ENCODE measurements around the gene PRXL2A. TPM values are rescaled to one million over a fixed set of nuclear protein-coding genes. Genes with fewer than 3 reads are reported as not detected.

PRXL2A gene
- total RNA-seq, 1 experiment from 2014 or later = 47.1 TPM

DNA sequence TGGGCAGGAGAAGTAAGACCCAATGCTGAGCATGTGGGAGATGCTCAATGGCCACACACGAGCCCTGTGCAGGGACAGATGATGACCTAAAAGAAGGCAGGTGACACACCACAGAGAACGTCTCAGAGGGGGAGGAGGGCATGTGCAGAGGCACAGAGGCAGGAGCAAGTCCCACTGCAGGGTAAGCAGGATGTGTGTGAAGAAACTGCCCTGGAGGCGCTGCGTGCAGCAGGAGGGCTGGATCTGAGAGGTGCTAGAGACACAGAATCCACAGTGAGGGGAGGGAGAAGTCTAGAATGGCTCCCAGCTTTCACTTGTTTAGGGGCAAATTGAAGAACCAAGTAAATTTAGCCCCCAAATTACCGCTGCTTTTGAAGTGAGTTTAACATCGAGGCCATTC lies 36.9 kb upstream of the PRXL2A start:
- H3K4me1 Mint-ChIP-seq = peaks cover 0 to 3% of the 10 kb centered on the region in 2 experiments; a peak in 1 of 4 replicates
- H2AK5ac ChIP-seq (ENCODE audit: insufficient read length, low read length) = peak overlapping the region; percentile 3
- no peak overlapping the region for H3K18ac ChIP-seq (ENCODE audit: insufficient read length, low read depth, low read length)
- no peak for TF ChIP-seq CTCF (conservative IDR thresholded peaks at IDR 0.05)
- no peak overlapping the region for H3K56ac ChIP-seq (ENCODE audit: insufficient read length, low read depth, low read length)
- H3K27ac ChIP-seq (ENCODE audit: insufficient read length, low read depth, low read length) = no peak overlapping the region
- H2BK20ac ChIP-seq (ENCODE audit: low read depth, low read length, poor library complexity, severe bottlenecking) = no peak overlapping the region
- no peak overlapping the region for H4K91ac ChIP-seq (ENCODE audit: insufficient read length, low read depth, low read length)
- H2AFZ ChIP-seq (ENCODE audit: low read length) = no peak overlapping the region
- no peak overlapping the region for H2BK5ac ChIP-seq (ENCODE audit: insufficient read length, low read length)
- no peak for DNase-seq
- H4K5ac ChIP-seq (ENCODE audit: insufficient read length, low read depth, low read length) = no peak overlapping the region
- no peak overlapping the region; a peak in 1 of 7 replicates for H3K27ac Mint-ChIP-seq
- peaks cover 4% of the 10 kb centered on the region; the same call in 1 of the 2 replicates for H3K27me3 Mint-ChIP-seq (ENCODE audit: low read depth)
- no peak overlapping the region for H3K4ac ChIP-seq (ENCODE audit: low read depth, low read length)
- no peak overlapping the region for H3K14ac ChIP-seq (ENCODE audit: insufficient read depth, low read length)
- no peak overlapping the region for H3T11ph ChIP-seq (ENCODE audit: low read length)
- no peaks in the 10 kb centered on the region; the same call in none of the 2 replicates for H3K79me2 ChIP-seq (ENCODE audit: insufficient read depth, low read length)
- H2BK15ac ChIP-seq (ENCODE audit: low read depth, low read length) = no peak overlapping the region
- H3K4me3 Mint-ChIP-seq = no peak overlapping the region
- H3K9ac ChIP-seq (ENCODE audit: extremely low read depth, insufficient read length, low read length) = no peak overlapping the region
- peaks cover 21 to 27% (median 26%) of the 10 kb centered on the region in 3 experiments for H3K36me3 Mint-ChIP-seq (ENCODE audit: insufficient read depth in 1 of 3, low read depth in 3 of 3)
- H3K23ac ChIP-seq (ENCODE audit: insufficient read length, low read depth, low read length) = no peak overlapping the region
- H3K4me1 ChIP-seq (ENCODE audit: insufficient read depth, low read length) = no peaks in the 10 kb centered on the region
- no peaks in the 10 kb centered on the region for H3K79me1 ChIP-seq (ENCODE audit: insufficient read depth, low read depth, low read length, poor library complexity, severe bottlenecking)
- no peak overlapping the region for H2BK120ac ChIP-seq (ENCODE audit: low read depth, low read length, poor library complexity, severe bottlenecking)
- no peak overlapping the region for H4K8ac ChIP-seq (replicated peaks; ENCODE audit: insufficient read length, low read depth, low read length)
- no CpG with 5 or more reads among the region's 6 CpGs for WGBS (ENCODE audit: extremely low coverage, insufficient read length, low lambda C conversion rate)
- H3K4me2 ChIP-seq (ENCODE audit: insufficient read depth, insufficient read length, low read length) = no peak overlapping the region
- no peaks in the 10 kb centered on the region for H3K27me3 ChIP-seq (ENCODE audit: insufficient read depth, low read length)
- no peak overlapping the region for H2BK12ac ChIP-seq (ENCODE audit: insufficient read length, low read depth, low read length)
- no peaks in the 10 kb centered on the region for H3K23me2 ChIP-seq (ENCODE audit: insufficient read length, low read depth, low read length, poor library complexity, severe bottlenecking)
- H3K9me3 ChIP-seq (ENCODE audit: control insufficient read depth, low read depth, low read length) = peaks cover 7% of the 10 kb centered on the region
- peaks cover 24 to 29% of the 10 kb centered on the region in 2 experiments for H3K9me3 Mint-ChIP-seq
- no peaks in the 10 kb centered on the region for H4K20me1 ChIP-seq (ENCODE audit: control insufficient read depth, insufficient read depth, insufficient read length)
